ENCODE data around the gene POLR3GL. TPM values are rescaled to one million over a fixed set of nuclear protein-coding genes. Genes with fewer than 3 reads are reported as not detected.

Gene POLR3GL
- total RNA-seq, 1 donor from 2014 or later, result 22.3 TPM

Other genes starting within 250 kb of the POLR3GL start
- gene CD160, start 245.2 kb upstream of the POLR3GL start, total RNA-seq, result 0.45 TPM
- 19.9 TPM for gene RNF115, start 140.6 kb upstream of the POLR3GL start, total RNA-seq
- 26.2 TPM for gene POLR3C, start 140.5 kb upstream of the POLR3GL start, total RNA-seq
- gene NUDT17, start 119.1 kb upstream of the POLR3GL start, total RNA-seq, result 3.9 TPM
- gene PIAS3, start 105.6 kb upstream of the POLR3GL start, total RNA-seq, result 44.5 TPM
- 3.8 TPM for gene ANKRD35, start 78.8 kb upstream of the POLR3GL start, total RNA-seq
- gene ITGA10, start 54.6 kb upstream of the POLR3GL start, total RNA-seq, result 9.6 TPM
- gene PEX11B, start 46.0 kb upstream of the POLR3GL start, total RNA-seq, result 20.7 TPM
- 93.8 TPM for gene RBM8A, start 37.2 kb upstream of the POLR3GL start, total RNA-seq
- 57.6 TPM for gene LIX1L, start 6.7 kb upstream of the POLR3GL start, total RNA-seq
- gene ANKRD34A, start 115 bp upstream of the POLR3GL start, total RNA-seq, result 1.2 TPM
- gene TXNIP, start 31.9 kb downstream of the POLR3GL start, total RNA-seq, result 609 TPM
- gene HJV, start 57.0 kb downstream of the POLR3GL start, total RNA-seq, result not detected
- 4.3 TPM for gene NBPF10, start 180.1 kb downstream of the POLR3GL start, total RNA-seq